Suprapubic skin (tissue), 4 donors: ENCODE results near the gene TCF23. TPM values are rescaled to one million over a fixed set of nuclear protein-coding genes. Genes with fewer than 3 reads are reported as not detected.

ENCODE experiments used
- DNase-seq, 2 donors: peaks; one replicate each; pipeline ENCODE4 v3.0.0-alpha.2; 2019; ENCODE audit warnings: low spot score in 2 of 2
- H3K27ac ChIP-seq: fragments of 200-600 bp; sonication (generic); one replicate; pipeline ENCODE4 v1.5.1; 2019
- H3K27me3 ChIP-seq: fragments of 200-600 bp; sonication (generic); one replicate; pipeline ENCODE4 v1.5.1; 2019
- H3K36me3 ChIP-seq: fragments of 200-600 bp; sonication (generic); one replicate; pipeline ENCODE4 v1.5.1; 2019
- H3K4me1 ChIP-seq: fragments of 200-600 bp; sonication (generic); one replicate; pipeline ENCODE4 v1.5.1; 2019
- H3K4me3 ChIP-seq: fragments of 200-600 bp; sonication (generic); one replicate; pipeline ENCODE4 v1.5.1; 2019; ENCODE audit warnings: mild to moderate bottlenecking
- H3K9me3 ChIP-seq: fragments of 200-600 bp; sonication (generic); one replicate; pipeline ENCODE4 v1.5.1; 2019
- EP300 ChIP-seq: sonication (generic); formaldehyde crosslinking; IDR thresholded peaks from one replicate; pipeline ENCODE4 v1.6.1; 2017; ENCODE audit warnings: antibody characterized with exemption
- POLR2A ChIP-seq, 2 donors: fragments of 450-650 bp; IDR thresholded peaks; one replicate each; pipeline ENCODE4 v1.6.1; 2017; ENCODE audit warnings: antibody characterized with exemption in 2 of 2, mild to moderate bottlenecking in 2 of 2, moderate library complexity in 2 of 2
- POLR2AphosphoS5 ChIP-seq, 3 donors: sonication (generic); formaldehyde crosslinking; IDR thresholded peaks; one replicate each; pipeline ENCODE4 v1.6.1; 2017; ENCODE audit warnings: antibody characterized with exemption in 3 of 3
- WGBS: methylation state at CpG from one replicate; pipeline ENCODE4 v1.1.5; 2018; 5-methylcytosine and 5-hydroxymethylcytosine counted together
- total RNA-seq, 4 donors: library from RNA; depleted of rRNA; stranded (reverse); fragments of >200 nt; gene quantifications; one replicate each; pipeline ENCODE4 v1.1.0, GENCODE V29; 2016
- TF ChIP-seq, protein P1 (sequence below), 2 donors: fragments of 200-600 bp in 1 of 2; fragments of 450-650 bp in 1 of 2; sonication (generic) in 1 of 2; IDR thresholded peaks; one replicate each; pipeline ENCODE4 v1.5.1; 2016 to 2019; ENCODE audit warnings: antibody characterized with exemption in 2 of 2, mild to moderate bottlenecking in 1 of 2, moderate library complexity in 1 of 2

TCF23 gene
- total RNA-seq, 4 donors from 2014 or later: 0.11 TPM; not detected in 3

DNA sequence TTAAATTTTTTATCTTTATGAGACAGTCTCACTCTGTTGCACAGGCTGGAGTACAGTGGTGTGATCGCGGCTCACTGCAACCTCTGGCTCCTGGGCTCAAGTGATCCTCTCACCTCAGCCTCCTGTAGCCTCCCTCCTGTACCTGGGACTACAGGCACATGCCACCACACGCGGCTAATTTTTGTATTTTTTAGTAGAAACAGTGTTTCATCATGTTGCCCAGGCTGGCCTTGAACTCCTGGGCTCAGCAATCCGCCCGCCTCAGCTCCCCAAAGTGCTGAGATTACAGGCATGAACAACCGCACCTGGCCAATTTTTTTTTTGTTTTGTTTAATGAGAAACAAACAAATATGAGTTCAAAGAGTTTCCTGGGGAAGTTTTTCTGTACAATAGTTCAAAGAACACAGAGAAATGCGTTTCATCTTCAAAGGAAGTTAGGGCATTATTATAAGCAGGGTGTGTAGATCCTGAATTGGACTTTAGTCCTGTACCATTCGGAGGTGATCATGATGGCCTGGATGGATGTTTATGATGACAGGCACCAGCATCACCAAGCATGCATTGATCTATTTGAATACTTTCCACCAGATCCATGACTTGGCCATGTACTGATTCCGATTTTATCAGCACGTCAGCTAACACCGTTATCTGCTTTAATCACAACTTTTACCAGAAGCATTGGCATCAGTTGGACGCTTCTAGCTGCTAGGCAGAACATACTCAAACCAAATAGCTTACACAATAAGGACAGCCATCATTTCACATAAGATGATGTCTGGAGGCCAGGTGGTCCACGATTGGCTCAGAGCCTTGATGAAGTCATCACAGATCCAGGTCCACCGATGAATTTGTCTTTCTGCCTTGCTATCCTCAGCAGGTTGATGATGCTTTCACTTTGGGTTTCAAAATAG, 28.9 kb downstream of the TCF23 start:
- H3K36me3 ChIP-seq: no peaks in the 10 kb centered on the region
- peaks cover 18% of the 10 kb centered on the region for H3K27me3 ChIP-seq
- TF ChIP-seq POLR2AphosphoS5 (IDR thresholded peaks at IDR 0.05) (no peak), POLR2A (IDR thresholded peaks at IDR 0.05) (no peak), EP300 (no peak)
- TF ChIP-seq, protein P1, sequence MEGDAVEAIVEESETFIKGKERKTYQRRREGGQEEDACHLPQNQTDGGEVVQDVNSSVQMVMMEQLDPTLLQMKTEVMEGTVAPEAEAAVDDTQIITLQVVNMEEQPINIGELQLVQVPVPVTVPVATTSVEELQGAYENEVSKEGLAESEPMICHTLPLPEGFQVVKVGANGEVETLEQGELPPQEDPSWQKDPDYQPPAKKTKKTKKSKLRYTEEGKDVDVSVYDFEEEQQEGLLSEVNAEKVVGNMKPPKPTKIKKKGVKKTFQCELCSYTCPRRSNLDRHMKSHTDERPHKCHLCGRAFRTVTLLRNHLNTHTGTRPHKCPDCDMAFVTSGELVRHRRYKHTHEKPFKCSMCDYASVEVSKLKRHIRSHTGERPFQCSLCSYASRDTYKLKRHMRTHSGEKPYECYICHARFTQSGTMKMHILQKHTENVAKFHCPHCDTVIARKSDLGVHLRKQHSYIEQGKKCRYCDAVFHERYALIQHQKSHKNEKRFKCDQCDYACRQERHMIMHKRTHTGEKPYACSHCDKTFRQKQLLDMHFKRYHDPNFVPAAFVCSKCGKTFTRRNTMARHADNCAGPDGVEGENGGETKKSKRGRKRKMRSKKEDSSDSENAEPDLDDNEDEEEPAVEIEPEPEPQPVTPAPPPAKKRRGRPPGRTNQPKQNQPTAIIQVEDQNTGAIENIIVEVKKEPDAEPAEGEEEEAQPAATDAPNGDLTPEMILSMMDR (IDR thresholded peaks at IDR 0.05): no peak
- H3K9me3 ChIP-seq: no peaks in the 10 kb centered on the region
- no peak overlapping the region for H3K4me3 ChIP-seq
- peak in 1 of 2 donors; percentile 34 for DNase-seq
- WGBS: 75% methylated on average over 15 of the region's 15 CpGs
- H3K4me1 ChIP-seq: peaks cover 7% of the 10 kb centered on the region
- no peak overlapping the region for H3K27ac ChIP-seq

DNA sequence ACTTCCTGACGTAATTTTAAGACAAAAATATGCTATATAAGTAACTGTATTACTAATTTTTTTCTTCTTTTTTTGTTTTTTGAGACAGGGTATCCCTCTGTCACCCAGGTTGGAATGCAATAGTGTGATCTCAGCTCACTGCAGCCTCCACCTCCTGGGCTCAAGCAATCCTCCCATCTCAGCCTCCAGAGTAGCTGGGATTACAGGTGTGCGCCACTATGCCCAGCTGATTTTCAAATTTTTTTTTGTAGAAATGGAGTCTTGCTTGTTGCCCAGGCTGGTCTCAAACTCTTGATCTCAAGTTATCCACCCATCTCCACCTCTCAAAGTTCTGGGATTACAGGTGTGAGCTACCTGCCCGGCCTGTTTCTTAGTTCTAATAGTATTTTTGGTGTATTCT, 29.7 kb downstream of the TCF23 start:
- WGBS: 90% methylated on average over 3 of the region's 3 CpGs
- Histone ChIP-seq H3K4me3 (no peak overlapping the region), H3K27me3 (peaks cover 11% of the 10 kb centered on the region), H3K36me3 (no peaks in the 10 kb centered on the region), H3K4me1 (peaks cover 13% of the 10 kb centered on the region), H3K27ac (no peak overlapping the region), H3K9me3 (no peaks in the 10 kb centered on the region)
- peak in 1 of 2 donors; percentile 7 for DNase-seq
- TF ChIP-seq, protein P1 (IDR thresholded peaks at IDR 0.05): no peak
- TF ChIP-seq POLR2AphosphoS5 (IDR thresholded peaks at IDR 0.05) (no peak), POLR2A (IDR thresholded peaks at IDR 0.05) (no peak), EP300 (no peak)

DNA sequence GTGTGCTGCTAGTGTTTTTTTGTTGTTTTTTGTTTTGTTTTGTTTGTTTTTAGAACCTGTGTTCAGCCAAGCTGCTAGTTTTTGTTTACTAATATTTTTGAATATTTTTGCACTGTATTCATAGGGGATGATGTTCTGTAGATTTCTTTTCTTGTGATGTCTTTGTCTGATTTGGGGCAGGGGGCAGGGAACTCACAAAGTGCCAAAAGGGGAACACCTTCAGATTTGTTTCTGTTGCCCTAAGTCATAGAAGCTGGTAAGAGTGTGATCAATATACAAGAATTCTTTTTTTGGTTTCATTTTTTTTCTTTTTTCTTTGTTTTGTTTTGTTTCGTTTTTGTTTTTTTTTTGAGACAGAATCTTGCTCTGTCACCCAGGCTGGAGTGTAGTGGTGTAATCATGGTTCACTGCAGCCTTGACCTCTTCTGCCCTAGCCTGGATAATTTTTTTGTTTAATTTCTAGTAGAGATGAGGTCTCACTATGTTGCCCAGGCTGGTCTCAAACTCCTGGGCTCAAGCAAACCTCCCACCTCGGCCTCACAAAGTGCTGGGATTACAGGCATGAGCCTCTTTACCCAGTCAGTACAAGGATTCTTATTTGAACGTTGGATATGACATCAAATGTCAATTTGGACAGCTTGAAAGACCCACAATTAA, 30.7 kb downstream of the TCF23 start:
- 70% methylated on average over 3 of the region's 3 CpGs for WGBS

DNA sequence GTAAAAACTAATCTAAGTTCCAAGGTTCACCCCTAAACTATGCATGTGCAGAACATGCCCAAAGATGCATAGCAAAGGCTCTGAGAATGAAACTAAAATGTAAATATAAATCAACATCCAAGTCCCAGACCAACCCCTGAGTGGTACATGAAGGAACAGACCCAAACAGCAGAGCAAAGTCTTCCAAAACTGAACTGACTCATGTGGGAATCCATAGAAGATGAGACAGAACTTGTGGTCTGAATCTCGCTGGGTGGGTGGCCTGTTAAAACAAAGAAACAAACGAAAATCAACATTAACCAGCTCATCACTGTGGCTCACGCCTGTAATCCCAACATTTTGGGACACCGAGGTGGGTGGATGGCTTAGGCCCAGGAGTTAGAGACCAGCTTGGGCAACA, 33.5 kb downstream of the TCF23 start:
- DNase-seq: no peak
- TF ChIP-seq POLR2AphosphoS5 (IDR thresholded peaks at IDR 0.05): no peak
- TF ChIP-seq, protein P1 (IDR thresholded peaks at IDR 0.05): no peak
- no peak for TF ChIP-seq EP300
- TF ChIP-seq POLR2A (IDR thresholded peaks at IDR 0.05): no peak
- peaks cover 6% of the 10 kb centered on the region for H3K27me3 ChIP-seq
- H3K36me3 ChIP-seq: no peaks in the 10 kb centered on the region
- peaks cover 28% of the 10 kb centered on the region for H3K4me1 ChIP-seq
- no peak overlapping the region for H3K27ac ChIP-seq
- H3K4me3 ChIP-seq: no peak overlapping the region
- H3K9me3 ChIP-seq: no peaks in the 10 kb centered on the region
- WGBS: 56% methylated on average over 4 of the region's 4 CpGs

More for the DNA sequence above, 30.7 kb downstream of the TCF23 start:
- peaks cover 16% of the 10 kb centered on the region for H3K4me1 ChIP-seq
- H3K4me3 ChIP-seq: no peak overlapping the region
- TF ChIP-seq POLR2AphosphoS5 (IDR thresholded peaks at IDR 0.05) (no peak), EP300 (no peak), POLR2A (IDR thresholded peaks at IDR 0.05) (no peak)
- TF ChIP-seq, protein P1 (IDR thresholded peaks at IDR 0.05): no peak
- H3K36me3 ChIP-seq: no peaks in the 10 kb centered on the region
- H3K27me3 ChIP-seq: peaks cover 11% of the 10 kb centered on the region
- peak in 1 of 2 donors; percentile 14 for DNase-seq
- H3K27ac ChIP-seq: peak overlapping the region; percentile 38
- H3K9me3 ChIP-seq: no peaks in the 10 kb centered on the region

DNA sequence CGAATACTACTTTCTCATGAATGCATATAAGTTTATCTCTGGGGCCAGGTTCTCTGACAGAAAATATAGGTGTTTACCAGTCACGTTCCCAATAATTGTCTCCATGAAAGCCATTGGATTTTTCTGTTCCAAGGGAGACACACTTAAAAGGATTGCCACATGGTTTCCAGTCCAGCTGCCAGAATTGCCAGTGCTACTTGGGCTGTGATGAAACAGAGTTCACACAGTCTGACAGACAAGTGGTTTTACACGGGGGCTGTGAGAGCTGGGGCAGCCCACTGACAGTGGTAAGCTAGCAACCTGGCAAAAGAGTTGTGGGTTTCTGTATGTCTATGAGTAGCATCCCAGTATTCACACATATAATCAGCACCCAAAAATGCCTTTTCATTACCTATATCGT, 35.3 kb downstream of the TCF23 start:
- peak in 1 of 2 donors; percentile 84 for DNase-seq
- 58% methylated on average over 4 of the region's 4 CpGs for whole genome bisulfite sequencing
- no peak overlapping the region for H3K4me3 ChIP-seq
- H3K27me3 ChIP-seq: no peaks in the 10 kb centered on the region
- H3K9me3 ChIP-seq: no peaks in the 10 kb centered on the region
- H3K27ac ChIP-seq: peak overlapping the region; percentile 82
- H3K4me1 ChIP-seq: peaks cover 28% of the 10 kb centered on the region
- TF ChIP-seq POLR2A (IDR thresholded peaks at IDR 0.05): no peak
- peak in 1 of 3 donors; percentile 32 for TF ChIP-seq POLR2AphosphoS5 (IDR thresholded peaks at IDR 0.05)
- H3K36me3 ChIP-seq: no peaks in the 10 kb centered on the region
